ENCODE data around the gene GGTLC1. TPM values are rescaled to one million over a fixed set of nuclear protein-coding genes. Genes with fewer than 3 reads are reported as not detected.
"Not testable (repeated sequence)": the region's sequence is repeated elsewhere in the genome, so short reads cannot be mapped to it uniquely, and the experiment has no call there.

GGTLC1 gene
- total RNA-seq (ENCODE audit: insufficient read depth, low replicate concordance), result not detected

DNA sequence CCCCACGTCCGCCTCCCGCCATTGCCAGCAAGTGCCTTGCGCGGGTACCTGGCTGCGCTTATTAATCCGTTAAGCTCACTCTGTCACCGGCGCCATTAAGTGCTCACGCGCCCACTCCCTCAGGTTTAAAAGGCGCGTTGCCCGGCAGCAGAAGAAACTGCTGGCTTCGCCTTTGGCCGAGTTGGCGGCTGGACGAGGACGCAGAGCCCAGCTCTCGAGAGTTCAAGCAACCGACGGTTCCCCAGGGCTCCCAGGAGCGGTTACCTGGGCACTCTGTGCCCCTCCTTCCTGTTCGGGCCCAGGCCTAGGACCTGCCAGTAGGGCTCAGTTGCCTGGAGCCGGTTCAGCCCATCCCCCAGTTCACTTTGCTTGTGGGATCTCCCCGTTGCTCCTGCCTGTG, at the start of gene GGTLC1:
GGTLC1 (minus strand) TSS at position 219 of the 400 bp plus-strand sequence. CDS start 2,168 bp downstream, outside the sequence.
- no peak for DNase-seq (ENCODE audit: low spot score)

GRCh38 chr20:24034820-24035219, 46.2 kb upstream of the GGTLC1 start:
- no peak for DNase-seq (ENCODE audit: low spot score)

GRCh38 chr20:24033565-24033964, 45.0 kb upstream of the GGTLC1 start:
- DNase-seq (ENCODE audit: low spot score), result no peak

GRCh38 chr20:24033151-24033550, 44.6 kb upstream of the GGTLC1 start:
- no peak for DNase-seq (ENCODE audit: low spot score)

DNA sequence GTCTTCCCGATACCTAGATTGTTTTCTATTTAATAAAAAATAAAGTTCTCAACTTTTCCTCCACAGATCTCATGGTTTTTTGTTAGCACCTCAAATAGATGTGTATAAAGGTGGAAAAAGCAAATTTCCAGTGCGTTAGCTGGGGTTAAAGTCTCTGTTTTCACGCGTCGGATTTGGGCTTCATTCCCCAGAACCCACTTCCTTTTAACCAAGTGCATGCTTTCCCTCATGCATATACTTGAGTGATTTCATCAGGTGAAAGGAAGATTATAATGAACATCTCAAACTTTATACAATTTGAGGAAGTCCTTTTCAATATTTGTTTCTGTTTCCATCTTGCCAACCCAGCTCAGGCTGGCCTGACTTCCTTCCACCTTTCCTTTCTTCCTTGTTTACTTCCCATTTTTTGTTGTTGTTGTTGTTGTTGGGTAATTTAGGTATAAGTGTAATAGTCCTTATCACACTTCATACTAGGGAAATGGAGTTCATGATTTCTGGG, 43.9 kb upstream of the GGTLC1 start:
- no peak for DNase-seq (ENCODE audit: low spot score)

DNA sequence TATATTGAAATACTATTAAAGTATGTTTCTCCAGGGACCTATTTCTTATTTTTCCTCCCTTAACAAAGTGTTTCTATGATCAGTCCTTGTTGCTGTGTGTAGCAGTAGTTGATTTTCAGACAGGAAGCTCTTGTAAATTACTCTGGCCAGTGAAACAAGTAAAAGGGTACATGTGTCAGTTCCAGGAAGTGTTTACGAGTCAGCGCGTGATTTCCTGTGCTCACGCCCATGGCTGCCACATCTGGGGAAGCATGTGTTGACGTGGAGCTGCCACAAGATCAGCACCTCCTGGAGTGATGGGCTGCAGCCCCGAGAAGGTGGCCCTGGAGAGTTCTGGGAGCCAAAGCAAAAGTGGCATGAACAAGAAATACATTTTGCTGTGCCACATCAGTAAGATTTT, 38.6 kb upstream of the GGTLC1 start:
- DNase-seq (ENCODE audit: low spot score), result peak; percentile 13

- DNase-seq (ENCODE audit: low spot score), result no peak
Observed at GRCh38 chr20:24022621-24023180, 34.1 kb upstream of the GGTLC1 start.

- no peak for DNase-seq (ENCODE audit: low spot score)
Observed at GRCh38 chr20:24018796-24019195, 30.2 kb upstream of the GGTLC1 start.

DNA sequence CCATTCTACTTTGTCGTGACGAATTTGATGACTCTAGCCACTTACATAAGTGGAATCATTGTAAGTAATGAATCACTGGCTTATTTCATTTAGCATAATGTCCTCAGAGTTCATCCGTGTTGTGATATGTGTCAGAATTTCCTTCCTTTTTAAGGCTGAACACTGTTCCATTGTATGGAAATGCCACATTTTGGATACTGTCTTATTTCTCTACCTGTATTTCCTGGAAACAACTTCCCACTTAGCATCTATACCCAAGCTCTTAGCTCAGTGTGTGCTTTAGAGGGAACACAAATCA, 28.8 kb upstream of the GGTLC1 start:
- no peak for DNase-seq (ENCODE audit: low spot score)

GRCh38 chr20:24016607-24017457, 28.3 kb upstream of the GGTLC1 start:
- no peak for DNase-seq (ENCODE audit: low spot score)

DNA sequence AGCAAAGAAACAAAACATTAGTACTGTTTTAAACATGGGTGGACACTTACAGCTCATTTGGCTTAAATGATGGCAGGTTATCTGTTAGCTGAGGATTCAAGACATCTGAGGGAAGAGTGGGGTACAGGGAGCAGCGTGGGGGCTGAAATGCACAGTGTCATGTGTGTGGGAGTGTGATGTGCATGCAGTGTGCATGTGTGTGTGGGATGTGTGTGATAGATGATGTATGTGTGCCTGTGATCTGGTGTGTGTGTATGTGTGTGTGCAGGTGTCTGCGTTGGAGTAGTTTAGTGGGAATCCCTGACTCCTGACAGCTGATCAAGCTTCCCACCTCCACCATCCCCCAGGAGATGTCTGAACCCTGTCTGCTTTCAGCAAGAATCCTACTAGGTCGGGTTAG, 25.4 kb upstream of the GGTLC1 start:
- DNase-seq (ENCODE audit: low spot score), result no peak

GRCh38 chr20:24011282-24011681, 22.7 kb upstream of the GGTLC1 start:
- no peak for DNase-seq (ENCODE audit: low spot score)

DNA sequence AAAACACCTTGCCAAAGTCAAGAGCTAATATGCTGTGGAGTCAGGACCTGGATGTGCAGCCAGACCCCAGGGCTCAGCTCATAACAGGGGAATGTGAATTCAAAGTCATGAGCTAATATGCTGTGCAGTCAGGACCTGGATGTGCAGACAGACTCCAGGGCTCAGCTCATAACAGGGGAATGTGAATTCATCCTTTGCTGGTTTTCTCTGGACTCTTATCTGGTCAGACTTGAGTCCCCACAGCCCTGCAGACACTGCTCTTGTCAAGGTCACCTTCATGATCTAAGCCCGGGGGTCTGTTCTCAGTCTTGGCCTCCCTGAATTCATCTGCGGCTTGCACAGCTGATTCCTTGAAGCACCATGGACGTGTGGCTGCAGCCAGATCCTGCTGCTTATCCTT, 19.2 kb upstream of the GGTLC1 start:
- DNase-seq (ENCODE audit: low spot score), result no peak

DNA sequence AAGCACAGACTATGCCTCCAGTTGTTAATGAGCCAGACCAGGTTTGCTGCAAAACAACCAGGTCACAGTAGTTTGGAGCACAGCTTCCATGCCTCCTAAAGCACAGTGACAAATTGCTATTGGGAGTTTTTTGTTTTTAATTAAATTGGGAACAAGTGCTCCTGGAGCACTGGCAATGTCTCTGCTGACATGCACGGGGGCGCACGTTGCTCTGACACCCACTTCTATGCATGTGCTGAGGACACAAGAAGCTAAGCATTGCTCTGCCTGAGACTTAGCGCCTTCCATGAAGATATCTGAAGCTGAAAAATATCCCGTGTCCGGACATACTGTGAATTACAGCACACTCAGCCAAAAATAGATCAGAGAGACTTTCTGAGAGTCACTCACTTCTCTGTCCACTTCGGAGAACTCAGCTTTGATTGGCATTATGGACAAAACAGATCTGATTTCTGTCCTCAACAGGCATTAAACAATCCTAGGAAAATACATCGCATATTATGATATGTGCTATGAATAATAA, 18.6 kb upstream of the GGTLC1 start:
- no peak for DNase-seq (ENCODE audit: low spot score)

DNA sequence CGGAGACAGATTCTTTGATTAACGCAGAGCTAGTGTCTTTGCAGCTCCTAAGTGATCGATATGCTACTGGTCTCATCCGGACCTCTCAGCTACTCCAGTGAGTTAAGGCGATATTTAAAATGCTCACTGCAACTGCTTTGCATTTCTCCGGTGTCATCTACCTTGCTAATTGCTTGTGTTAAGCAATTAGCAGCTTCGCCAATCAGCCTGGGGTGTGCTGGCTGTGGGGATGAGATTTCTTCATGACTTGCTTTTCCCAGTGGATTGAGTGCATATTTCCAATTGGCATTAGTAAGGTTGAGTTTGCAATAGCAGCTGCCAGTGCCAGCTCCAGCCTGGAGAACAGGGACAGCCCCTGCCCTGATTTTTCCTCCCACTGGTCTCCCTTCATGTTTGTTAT, 18.0 kb upstream of the GGTLC1 start:
- no peak for DNase-seq (ENCODE audit: low spot score)

DNA sequence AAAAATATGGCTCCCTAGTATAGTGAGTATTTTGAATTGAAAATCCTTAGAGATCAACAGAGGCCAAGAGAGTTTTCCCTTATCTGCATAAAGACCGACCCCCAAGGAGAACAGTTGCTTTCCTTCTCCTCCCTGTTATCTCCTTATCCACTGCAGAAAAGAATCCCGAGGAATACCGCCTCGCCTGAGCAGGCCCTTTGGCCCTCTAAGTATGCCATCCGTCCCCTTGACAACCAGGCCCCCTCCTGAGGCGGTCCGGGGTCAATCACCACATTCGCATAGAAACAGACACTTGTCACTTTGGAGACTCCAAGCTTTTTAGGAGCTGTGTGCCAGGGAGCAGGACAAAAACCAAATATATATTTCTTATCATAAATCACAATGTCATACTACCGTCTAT, 15.9 kb upstream of the GGTLC1 start:
- DNase-seq (ENCODE audit: low spot score), result no peak

- no peak for DNase-seq (ENCODE audit: low spot score)
Observed at GRCh38 chr20:24002896-24003295, 14.3 kb upstream of the GGTLC1 start.

GRCh38 chr20:24001712-24002405, 13.3 kb upstream of the GGTLC1 start:
- DNase-seq (ENCODE audit: low spot score), result no peak

- DNase-seq (ENCODE audit: low spot score), result no peak
Observed at GRCh38 chr20:23998844-23999243, 10.3 kb upstream of the GGTLC1 start.

- no peak for DNase-seq (ENCODE audit: low spot score)
Observed at GRCh38 chr20:23998392-23998791, 9.8 kb upstream of the GGTLC1 start.

DNA sequence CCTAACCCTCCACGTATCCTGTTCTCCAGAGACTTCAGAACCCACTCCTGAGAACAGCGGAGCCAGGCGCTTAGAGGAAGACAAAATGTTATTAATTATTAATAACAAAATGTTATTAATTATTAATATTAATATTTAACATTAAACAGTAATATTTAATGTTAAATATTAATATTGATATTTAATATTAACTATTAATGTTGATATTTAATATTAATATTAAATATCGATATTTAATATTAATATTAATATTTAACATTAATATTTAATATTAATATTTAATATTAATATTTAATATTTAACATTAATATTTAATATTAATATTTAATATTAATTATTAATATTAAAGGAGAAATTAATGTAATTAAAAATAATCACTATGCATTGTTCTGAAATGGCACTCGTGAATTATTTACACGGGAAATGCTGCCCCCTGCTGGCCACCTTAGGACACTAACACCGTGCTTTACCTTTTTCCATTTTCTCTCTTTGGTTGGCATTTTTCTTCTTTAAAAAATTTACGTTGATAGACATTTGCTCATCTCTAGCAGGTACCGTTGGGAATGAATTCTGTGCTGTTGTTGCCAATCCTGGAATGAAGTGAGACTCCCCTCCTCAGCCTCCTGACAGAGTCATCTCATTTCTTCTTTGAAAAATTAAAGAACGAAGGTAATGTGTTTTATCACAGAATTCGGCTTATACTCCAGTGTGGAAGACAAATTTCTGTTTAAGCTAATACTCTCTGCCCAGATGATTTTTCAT, 7.5 kb upstream of the GGTLC1 start:
- DNase-seq (ENCODE audit: low spot score), result peak; percentile 47

DNA sequence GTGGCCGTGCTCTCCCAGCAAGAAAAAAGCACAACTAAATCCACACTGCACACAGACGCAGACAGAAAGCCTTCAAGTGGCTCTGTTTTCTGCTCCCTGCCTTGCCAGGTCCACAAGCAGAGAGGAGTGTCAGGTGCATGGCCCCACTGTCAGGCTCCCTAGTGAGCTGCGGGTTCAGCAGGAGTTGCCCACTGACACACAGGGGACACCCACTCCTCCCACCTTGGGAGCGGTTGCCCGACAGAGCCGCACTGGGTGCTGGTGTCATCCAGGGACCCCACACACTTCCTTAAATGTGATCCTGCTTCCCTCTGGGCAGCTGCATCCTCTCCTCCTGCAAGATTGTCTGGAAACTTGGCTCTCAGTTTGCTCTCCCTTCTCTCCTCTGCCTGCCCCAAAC, 6.7 kb upstream of the GGTLC1 start:
- DNase-seq (ENCODE audit: low spot score), result not testable (repeated sequence)

Data from umbilical cord (tissue), 2 donors.